ENCODE results near the gene ANAPC16. TPM values are rescaled to one million over a fixed set of nuclear protein-coding genes. Genes with fewer than 3 reads are reported as not detected.
A peak's percentile ranks its signal among the peaks of the same experiment; 100 is the strongest.

Gene ANAPC16
- total RNA-seq, 6 experiments from 2014 or later, result 40.4 to 46.0 (median 40.7) TPM

- TF ChIP-seq, protein P1, sequence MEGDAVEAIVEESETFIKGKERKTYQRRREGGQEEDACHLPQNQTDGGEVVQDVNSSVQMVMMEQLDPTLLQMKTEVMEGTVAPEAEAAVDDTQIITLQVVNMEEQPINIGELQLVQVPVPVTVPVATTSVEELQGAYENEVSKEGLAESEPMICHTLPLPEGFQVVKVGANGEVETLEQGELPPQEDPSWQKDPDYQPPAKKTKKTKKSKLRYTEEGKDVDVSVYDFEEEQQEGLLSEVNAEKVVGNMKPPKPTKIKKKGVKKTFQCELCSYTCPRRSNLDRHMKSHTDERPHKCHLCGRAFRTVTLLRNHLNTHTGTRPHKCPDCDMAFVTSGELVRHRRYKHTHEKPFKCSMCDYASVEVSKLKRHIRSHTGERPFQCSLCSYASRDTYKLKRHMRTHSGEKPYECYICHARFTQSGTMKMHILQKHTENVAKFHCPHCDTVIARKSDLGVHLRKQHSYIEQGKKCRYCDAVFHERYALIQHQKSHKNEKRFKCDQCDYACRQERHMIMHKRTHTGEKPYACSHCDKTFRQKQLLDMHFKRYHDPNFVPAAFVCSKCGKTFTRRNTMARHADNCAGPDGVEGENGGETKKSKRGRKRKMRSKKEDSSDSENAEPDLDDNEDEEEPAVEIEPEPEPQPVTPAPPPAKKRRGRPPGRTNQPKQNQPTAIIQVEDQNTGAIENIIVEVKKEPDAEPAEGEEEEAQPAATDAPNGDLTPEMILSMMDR (IDR thresholded peaks at IDR 0.05), result no peak
- H3K4me3 Mint-ChIP-seq, result peak overlapping the region; percentile 82
- no peaks in the 10 kb centered on the region for H3K9me3 Mint-ChIP-seq
- peak overlapping the region; percentile 86 for H3K27ac Mint-ChIP-seq
- no peaks in the 10 kb centered on the region for H3K36me3 Mint-ChIP-seq (ENCODE audit: low read depth)
- H3K27me3 Mint-ChIP-seq (ENCODE audit: insufficient read depth), result peaks cover 3% of the 10 kb centered on the region; the same call in 1 of the 2 replicates
- peak; percentile 74 for DNase-seq
- peaks cover 44% of the 10 kb centered on the region for H3K4me1 Mint-ChIP-seq (ENCODE audit: low read depth)
Observed at GRCh38 chr10:72259491-72260238, 43.9 kb downstream of the ANAPC16 start.

DNA sequence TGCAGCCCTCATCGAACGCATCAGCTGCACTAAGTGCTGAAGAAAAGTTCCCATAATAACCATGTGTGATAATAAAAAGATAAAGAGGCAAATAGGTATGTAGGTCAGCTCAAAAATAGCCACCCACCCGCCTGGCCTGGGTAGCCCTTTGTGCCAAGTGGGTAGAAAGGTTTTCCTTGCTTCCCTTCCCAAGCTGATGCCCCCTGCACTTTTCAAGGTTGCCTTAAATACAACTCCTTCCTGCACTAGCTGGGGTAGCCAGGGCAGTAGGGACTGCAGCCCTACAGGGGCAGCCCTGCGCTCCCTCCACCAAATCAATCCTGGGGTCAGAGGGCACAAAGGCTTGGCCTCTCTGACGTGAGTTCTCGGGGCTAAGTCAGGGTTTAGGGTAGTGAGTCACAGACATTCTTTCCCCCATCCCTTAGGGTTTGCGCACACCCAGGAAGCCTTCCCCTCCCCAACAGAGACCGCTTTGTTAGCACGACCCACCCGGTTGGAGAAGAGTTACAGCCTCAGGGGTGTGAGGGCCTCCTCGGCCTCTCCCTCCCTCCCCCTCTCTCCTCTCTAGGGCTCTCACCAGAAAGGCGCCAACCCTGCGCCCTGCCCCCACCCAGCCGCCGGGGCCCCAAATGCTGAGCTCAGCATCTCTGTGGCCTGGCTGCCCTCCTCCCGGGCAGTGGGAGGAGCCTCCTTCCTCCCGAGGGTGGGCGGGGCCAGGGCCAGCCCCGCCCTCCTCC lies 44.6 kb downstream of the ANAPC16 start:
- H3K27ac Mint-ChIP-seq, result peak overlapping the region; percentile 86
- H3K27me3 Mint-ChIP-seq (ENCODE audit: insufficient read depth), result peaks cover 3% of the 10 kb centered on the region; the same call in 1 of the 2 replicates
- DNase-seq, result peak; percentile 66
- peak overlapping the region; percentile 82 for H3K4me3 Mint-ChIP-seq
- peaks cover 36% of the 10 kb centered on the region for H3K4me1 Mint-ChIP-seq (ENCODE audit: low read depth)
- H3K9me3 Mint-ChIP-seq, result no peaks in the 10 kb centered on the region
- TF ChIP-seq, protein P1 (IDR thresholded peaks at IDR 0.05), result no peak
- H3K36me3 Mint-ChIP-seq (ENCODE audit: low read depth), result no peaks in the 10 kb centered on the region

- Mint-ChIP-seq H3K27ac (peak overlapping the region; percentile 86), H3K9me3 (no peaks in the 10 kb centered on the region), H3K36me3 (ENCODE audit: low read depth) (no peaks in the 10 kb centered on the region), H3K27me3 (ENCODE audit: insufficient read depth) (peaks cover 3% of the 10 kb centered on the region; the same call in 1 of the 2 replicates), H3K4me1 (ENCODE audit: low read depth) (peaks cover 36% of the 10 kb centered on the region), H3K4me3 (peak overlapping the region; percentile 82)
- TF ChIP-seq, protein P1 (IDR thresholded peaks at IDR 0.05), result no peak
- no peak for DNase-seq
Observed at GRCh38 chr10:72260976-72261783, 45.4 kb downstream of the ANAPC16 start.

GRCh38 chr10:72261784-72262404 lies 46.1 kb downstream of the ANAPC16 start:
- peak overlapping the region; percentile 86; the same call in 1 of the 2 replicates for H3K27ac Mint-ChIP-seq

More at GRCh38 chr10:72261784-72262404, 46.1 kb downstream of the ANAPC16 start:
- DNase-seq, result no peak
- Mint-ChIP-seq H3K4me3 (peak overlapping the region; percentile 82; the same call in 1 of the 2 replicates), H3K36me3 (ENCODE audit: low read depth) (no peaks in the 10 kb centered on the region), H3K27me3 (ENCODE audit: insufficient read depth) (0 out of 2 replicates have a peak, but pooled peaks cover 3% of the 10 kb centered on the region), H3K9me3 (no peaks in the 10 kb centered on the region), H3K4me1 (ENCODE audit: low read depth) (peaks cover 36% of the 10 kb centered on the region)
- TF ChIP-seq, protein P1 (IDR thresholded peaks at IDR 0.05), result no peak
